ENCODE results near the gene CARD11.

DNA sequence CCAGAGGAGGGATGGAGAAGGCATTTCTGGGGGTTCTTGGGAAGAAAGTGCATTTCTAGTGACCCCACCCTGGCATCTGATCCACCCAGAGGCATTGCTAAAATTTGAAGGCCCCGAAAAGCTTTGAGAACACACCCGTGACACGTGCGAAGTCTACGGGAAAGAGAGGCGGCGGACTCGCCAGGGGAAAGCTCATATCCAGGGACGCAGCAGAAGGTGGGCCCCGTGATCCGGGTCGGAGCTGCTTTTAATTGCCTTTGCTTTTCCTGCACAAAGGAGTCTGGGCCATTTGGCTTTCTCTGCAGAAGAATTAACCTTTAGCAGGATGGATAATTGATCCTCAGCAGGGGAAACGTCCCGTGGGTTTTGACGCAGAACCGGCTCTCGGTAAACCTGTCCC lies 50.3 kb downstream of the CARD11 start:
- no peak for TF ChIP-seq CTCF (IDR thresholded peaks at IDR 0.05)
- no peak for TF ChIP-seq POLR2AphosphoS5 (IDR thresholded peaks at IDR 0.05; ENCODE audit: low read depth, low read length)
